HG03139 (cell line): ENCODE measurements around the gene ANKRD17.

Experiments used
- ATAC-seq: cut with Tn5 transposase; IDR thresholded peaks from one replicate; pipeline ENCODE4 v1.9.1; 2021; ENCODE audit not compliant: unreplicated experiment

ANKRD17 gene

GRCh38 chr4:73066928-73067327 is 191.7 kb downstream of the ANKRD17 start:
- no peak for ATAC-seq

- no peak for ATAC-seq
These were observed 192.2 kb downstream of the ANKRD17 start for GRCh38 chr4:73066445-73066844.

DNA sequence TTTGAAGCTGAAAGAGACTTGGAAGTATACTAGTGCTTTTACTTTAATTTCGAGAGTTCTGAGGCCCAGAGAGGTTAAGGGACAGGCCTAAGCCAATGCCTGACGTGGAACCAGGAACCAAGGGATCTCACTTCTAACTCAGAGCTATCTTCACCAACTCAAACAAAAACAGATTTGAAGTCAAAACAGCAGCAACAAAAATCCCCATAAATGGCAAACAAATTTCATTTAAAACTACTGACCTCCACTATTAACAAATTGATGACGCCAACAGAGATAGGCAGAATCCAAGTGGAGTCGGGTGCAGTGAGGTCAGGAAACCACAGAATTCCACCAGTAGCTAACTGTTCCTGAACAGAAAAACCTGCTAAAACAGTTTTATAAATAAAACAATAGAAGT is 194.1 kb downstream of the ANKRD17 start:
- no peak for ATAC-seq

- ATAC-seq = no peak
These were observed 203.2 kb downstream of the ANKRD17 start for GRCh38 chr4:73055241-73055897.

- ATAC-seq = no peak
These were observed 204.6 kb downstream of the ANKRD17 start for GRCh38 chr4:73053974-73054480.

DNA sequence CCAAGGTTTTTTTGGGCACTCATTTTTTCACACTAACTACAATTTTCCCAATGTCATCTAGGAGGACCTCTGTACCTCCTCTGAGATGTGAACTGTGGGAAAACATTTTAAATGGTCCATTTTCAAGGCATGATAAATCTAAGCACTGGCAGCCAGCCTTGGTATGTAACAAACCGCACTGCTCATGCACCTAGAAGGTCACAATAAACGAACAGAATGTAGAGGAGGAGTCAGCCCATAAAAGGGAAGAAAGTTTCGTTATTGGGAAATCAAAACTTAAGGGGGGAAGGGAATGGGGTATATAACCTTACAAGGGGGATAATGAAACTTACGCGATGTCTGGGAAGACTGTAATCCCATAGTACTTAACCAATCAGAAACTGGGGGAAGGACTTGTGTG is 205.5 kb downstream of the ANKRD17 start:
- no peak for ATAC-seq

- ATAC-seq = no peak
These were observed 207.0 kb downstream of the ANKRD17 start for GRCh38 chr4:73051625-73052024.

DNA sequence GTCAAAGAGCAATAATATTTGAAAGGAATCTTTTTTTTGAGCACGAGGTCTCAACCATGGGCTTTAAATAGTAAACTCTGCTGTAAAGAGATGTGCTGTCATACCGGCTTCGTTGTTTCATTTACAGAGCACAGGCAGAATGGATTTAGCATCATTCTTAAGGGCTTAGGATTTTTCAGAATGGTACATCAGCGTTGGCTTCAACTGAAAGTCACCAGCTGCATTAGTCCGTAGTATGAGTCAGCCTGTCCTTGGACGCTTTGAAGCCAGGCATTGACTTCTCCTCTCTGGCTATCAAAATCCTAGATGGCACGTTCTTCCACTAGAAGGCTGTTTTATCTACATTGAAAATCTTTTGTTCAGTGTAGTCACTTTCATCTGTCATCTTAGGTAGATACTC is 212.7 kb downstream of the ANKRD17 start:
- ATAC-seq = no peak

DNA sequence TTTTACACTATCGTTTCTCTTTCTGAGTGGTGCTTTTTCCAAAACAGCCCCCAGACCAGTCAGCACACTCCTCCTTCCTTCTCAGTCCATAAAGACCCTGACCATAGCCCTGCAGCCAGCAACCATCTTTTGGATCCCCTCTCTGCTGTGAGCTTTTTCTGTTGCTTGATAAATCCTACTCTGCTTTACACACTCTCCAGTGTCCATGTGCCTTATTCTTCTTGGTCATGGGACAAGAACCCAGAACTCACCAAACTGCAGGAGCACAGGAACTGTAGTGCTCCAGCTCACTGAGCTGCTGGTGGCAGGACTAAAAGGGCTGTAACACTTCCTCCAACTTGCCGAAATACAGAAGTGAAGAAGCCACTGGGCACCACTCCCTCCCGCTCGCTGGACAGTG is 221.5 kb downstream of the ANKRD17 start:
- no peak for ATAC-seq

GRCh38 chr4:73036123-73036522 is 222.5 kb downstream of the ANKRD17 start:
- ATAC-seq = no peak

GRCh38 chr4:73034896-73035295 is 223.7 kb downstream of the ANKRD17 start:
- no peak for ATAC-seq

- ATAC-seq = no peak
These were observed 230.0 kb downstream of the ANKRD17 start for GRCh38 chr4:73028621-73029020.
